Cerebellar nuclear complex (tissue), 1 donor: ENCODE data around the gene RAB30.

Experiments
- DNase-seq, 2 experiments: peaks; one replicate each; lab custom pipeline; 2025; lab: John Stamatoyannopoulos, UW

Gene RAB30

GRCh38 chr11:83071567-83072349 lies at the start of gene RAB30:
Gene RAB30 (minus strand): TSS chr11:83071897. CDS start chr11:82997316, 74,581 bp downstream.
- peak; percentile 97 to 100 for DNase-seq

GRCh38 chr11:83120327-83120726 lies 48.6 kb upstream of the RAB30 start:
- DNase-seq = no peak

DNA sequence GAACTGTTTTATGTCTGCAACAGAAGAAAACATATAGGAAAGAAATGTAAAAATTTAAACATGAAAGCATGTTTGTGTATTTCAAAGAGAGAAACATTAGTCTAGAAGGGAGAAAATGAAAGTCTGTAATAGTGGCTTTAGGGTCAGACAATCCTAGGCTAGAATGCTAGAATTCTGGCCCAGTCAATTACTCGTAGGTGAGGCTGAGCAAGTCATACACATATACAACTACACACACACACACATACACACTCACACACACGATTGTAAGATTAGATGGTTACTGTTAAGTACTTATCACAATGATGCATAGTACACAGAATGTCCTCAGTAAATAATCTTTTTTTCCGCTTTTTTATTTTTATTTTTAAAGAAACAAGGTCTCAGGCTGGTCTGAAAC lies 47.5 kb upstream of the RAB30 start:
- DNase-seq = no peak

DNA sequence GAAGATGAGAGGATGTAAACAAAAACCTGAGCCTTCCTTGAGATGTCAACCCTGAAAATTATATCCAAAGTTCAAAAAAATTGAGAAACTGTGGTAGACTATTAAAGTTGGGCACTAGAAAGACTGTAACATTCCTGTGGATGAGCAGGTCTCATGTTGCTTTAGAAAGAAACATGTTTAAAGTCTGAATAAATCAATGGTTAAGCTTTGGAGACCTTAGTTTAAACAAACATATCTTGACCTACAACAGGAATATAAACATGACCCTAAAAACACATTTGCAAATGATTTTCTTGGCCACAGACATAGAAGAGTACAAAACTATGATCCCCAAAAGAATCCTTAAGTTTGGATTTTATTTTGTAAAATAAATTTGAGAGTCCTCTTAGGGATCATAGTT lies 47.1 kb upstream of the RAB30 start:
- no peak for DNase-seq

- DNase-seq = no peak
Measured at GRCh38 chr11:83116015-83116641, 44.4 kb upstream of the RAB30 start.

- no peak for DNase-seq
Measured at GRCh38 chr11:83115551-83115950, 43.9 kb upstream of the RAB30 start.

DNA sequence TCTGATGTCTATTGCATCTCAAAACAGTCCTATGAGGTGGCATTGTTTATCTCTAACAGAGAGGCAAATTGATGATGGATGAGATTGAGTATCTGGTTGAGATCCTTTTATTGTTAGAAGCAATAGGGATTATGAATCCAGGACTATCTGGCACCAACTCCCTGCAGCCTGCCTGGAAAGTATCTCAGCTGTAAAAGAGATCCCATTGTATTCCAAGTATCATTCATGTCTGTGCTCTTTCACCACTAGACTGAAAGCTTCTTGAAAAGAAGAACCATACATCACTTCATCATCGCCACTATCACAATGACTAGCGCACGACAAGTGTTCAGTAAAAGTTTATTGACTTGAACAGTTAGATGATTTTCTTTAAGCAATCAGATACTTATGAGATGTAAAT lies 43.3 kb upstream of the RAB30 start:
- no peak for DNase-seq

GRCh38 chr11:83112886-83113285 lies 41.2 kb upstream of the RAB30 start:
- DNase-seq = no peak

DNA sequence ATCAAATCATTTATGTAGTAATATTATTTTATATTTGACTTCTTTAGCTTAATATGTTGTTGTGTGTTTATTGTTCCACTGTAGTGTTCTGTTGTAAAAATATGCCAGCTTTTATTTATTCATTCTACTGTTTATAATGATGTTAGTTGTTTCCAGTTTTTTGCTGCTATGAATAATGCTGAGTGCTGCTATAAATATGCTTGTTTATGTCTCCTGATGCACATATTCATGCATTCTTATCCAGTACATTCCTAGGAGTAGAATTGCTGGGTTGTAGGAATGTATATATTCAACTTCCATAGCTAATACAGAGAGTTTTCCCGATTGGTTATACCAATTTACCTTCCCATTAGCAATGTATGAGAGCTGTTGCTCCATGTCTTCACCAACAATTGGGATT lies 33.5 kb upstream of the RAB30 start:
- DNase-seq = no peak

- no peak for DNase-seq
Measured at GRCh38 chr11:83102834-83103233, 31.1 kb upstream of the RAB30 start.

DNA sequence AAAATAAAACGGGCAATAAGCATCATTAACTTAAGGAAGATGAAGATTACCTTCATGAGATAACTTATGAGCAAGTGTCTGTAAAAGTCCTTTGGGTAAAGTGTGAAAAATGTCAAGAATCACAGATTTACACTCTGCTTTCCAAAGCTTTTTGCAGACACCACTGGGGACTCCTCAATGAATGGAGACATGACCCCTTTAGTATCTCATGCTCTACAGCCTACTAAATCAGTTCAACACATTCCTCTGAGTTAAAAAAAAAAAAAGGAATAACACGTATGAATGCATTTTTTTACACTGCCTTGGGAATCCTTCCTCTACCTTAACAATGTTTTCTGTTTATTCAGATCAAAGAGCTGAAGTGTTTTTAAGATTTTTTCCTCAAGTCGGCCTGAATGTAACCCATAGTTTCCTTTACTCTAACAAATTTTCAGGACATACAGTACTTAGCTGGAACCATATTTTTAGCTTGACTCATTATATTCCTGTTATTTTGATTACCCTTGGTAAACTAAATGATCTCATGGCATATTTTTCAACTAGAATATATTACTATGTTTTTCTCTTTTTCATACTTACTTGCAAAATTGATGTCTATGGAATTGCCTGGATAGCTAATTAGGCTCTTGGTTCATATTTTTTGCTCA lies 25.9 kb upstream of the RAB30 start:
- DNase-seq = no peak

DNA sequence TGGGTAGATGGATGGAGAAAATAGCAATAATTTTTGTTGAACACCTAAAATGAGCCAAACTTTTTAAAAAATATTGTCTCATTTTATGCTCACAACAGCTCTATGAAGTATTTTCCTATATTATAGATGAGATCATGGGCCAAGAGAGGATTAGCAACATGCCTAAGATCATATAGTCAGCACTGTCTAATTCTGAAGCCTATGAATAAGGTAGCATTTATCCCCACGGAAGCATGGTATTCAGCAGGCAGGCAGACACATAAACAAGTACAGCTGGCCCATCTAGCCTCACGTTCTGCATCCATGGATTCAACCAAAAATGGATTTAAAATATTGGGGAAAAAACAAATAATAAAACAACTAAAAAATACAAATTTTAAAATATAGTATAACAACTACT lies 21.9 kb upstream of the RAB30 start:
- no peak for DNase-seq

DNA sequence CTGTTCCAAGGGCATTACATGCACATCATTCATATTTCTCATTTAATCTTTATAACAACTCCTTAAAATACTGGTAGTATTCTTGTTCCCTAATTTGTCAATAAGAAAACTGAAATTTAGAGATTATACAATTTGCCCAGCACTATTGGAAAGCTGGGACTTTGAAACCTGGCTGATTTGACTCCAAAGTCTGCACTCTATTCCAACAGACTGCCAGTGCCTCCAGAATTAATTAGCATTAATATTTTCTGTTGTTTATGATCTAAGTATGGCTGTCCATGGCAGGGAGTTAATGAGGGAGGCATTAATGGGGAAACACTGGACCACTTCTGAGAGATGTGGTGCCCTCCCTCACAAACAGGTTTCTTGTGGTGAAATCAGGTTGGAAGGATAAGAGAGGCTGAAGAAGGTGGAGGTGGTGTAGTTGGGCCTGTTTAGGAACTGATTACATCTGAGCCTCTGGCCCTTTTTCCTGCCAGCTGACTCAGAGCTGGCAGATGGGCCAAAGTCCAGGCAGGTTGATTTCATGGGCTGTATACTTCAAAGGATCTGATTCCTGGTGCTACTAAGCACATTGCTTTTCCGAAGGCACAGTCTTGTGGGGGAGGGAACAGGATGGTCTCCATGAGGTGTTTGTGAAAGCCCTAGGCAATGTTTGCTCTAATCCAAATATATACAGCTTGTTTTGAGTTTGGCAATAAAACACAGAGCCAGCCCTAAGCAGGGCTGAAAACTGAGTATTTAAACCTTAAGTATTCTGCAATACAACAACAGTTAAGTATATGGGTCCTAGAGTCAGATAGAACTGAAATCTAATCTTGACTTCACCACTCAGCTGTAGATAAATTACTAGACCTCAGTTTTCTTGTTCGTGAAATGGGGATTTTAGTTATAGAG lies 21.0 kb upstream of the RAB30 start:
- DNase-seq = no peak

DNA sequence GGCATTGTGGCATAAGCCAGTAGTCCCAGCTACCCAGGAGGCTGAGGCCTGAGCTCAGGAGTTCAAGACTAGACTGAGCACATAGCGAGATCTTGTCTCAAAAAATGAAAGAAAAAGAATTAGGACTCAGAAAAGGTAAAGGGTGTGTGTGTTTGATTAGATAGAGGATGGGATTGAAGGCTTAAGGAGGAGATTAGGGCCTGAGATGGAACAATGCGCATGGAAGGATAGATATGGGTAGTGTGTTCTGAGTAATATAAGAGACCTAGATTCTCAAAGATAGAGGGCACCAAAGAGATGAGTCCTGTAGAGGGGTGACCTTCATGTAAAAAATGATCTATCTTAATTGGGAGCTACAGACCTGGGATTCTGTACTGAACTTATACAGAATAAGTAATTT lies 17.3 kb upstream of the RAB30 start:
- DNase-seq = no peak

GRCh38 chr11:83087035-83087434 lies 15.3 kb upstream of the RAB30 start:
- DNase-seq = no peak

GRCh38 chr11:83079820-83080219 lies 8.1 kb upstream of the RAB30 start:
- no peak for DNase-seq

DNA sequence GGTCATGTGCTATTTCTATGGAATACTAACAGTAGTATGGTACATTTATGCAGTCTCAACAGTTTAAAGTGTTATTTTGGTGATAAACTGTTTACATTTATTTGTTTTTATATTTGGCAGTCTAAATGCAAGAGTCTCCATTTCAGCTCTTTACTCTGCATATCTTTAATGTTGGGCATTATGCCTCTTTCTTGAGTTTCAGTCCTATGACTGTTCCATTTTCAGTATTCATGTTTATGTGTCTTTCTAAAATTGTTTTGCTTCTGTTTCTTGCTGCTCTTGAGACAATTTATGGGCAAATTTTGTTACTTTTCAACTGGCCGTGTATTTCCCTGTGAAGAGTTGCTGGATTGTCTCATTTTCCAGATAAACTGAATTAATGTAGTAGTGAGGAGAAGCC lies 6.6 kb upstream of the RAB30 start:
- no peak for DNase-seq

DNA sequence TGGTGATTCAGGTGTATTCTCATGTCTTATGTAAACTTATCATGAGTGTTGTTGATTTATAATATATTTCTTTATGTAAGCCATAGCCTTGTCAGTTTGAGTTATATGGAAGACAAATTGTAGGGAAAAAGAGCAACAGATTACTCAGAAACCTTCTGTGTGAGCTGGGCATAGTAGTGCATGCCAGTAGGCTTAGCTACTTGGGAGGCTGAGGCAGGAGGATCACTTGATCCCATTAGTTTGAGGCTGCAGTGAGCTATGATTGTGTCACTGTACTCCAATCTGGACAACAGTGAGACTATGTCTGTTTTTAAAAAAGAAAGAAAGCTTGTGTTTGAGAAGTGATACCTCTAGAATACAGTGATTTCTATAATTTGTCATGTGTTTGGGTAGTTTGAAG lies 2.2 kb upstream of the RAB30 start:
- DNase-seq = no peak

- DNase-seq = no peak
Measured at GRCh38 chr11:83073258-83073657, 1.6 kb upstream of the RAB30 start.

DNA sequence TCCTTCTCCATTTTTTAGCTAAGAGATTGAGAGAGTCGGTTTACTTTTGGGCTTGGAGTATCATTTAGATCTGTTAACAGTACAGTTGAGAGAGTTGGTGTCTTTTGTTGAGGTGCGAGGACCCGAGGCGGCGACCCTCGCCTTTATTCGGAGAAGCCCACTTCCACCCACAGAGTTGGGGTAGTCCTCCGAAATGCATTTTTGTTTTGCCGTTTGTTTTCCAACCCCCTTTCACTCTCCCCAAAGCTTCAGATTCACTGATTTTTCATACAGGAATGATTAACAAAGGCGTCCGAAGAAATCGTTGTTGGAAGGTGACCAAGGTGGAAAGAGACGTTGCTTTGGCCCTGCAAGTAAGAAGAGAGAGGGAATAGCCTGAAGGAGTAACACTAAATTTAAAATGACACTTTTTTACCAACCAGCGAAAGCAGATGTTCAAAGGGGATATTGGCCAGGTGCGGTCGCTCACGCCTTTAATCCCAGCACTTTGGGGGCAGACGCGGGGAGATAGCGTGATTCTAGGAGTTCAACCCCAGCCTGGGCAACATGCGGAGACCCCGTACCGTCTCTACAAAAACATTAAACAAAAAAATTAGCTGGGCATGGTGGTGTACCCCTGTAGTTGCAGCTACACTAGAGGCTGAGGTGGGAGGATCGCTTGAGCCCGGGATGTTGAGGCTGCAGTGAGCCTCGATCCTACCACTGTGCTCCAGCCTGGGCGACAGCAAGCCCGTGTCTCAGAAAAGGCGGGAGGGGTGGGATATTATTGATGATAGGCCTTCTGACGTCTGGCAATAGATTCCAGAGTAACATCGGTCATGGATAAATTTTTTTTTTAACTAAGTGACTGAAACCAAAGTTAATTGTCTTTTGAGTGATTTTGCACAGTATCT lies 899 bp upstream of the RAB30 start:
- no peak for DNase-seq
